ENCODE data around the gene SULT2B1.
A peak's percentile ranks its signal among the peaks of the same experiment; 100 is the strongest.
"Not testable (repeated sequence)": the region's sequence is repeated elsewhere in the genome, so short reads cannot be mapped to it uniquely, and the experiment has no call there.

SULT2B1 gene

GRCh38 chr19:48511800-48512503 is 40.0 kb upstream of the SULT2B1 start, which contains the start of gene LMTK3:
LMTK3 (minus strand) TSS chr19:48511835; CDS start chr19:48511576, 259 bp downstream.
- no peaks in the 10 kb centered on the region for H3K9me3 ChIP-seq (ENCODE audit: control insufficient read depth in 5 of 5, low read length in 5 of 5)
- H3K27ac ChIP-seq (ENCODE audit: low read depth, low read length), result no peak within 1 kb of the TSS
- no peak within 1 kb of the TSS for H3K9ac ChIP-seq (ENCODE audit: low read length in 5 of 5)
- peaks cover 0 to 16% (median 12%) of the 10 kb centered on the region in 5 donors for H3K4me1 ChIP-seq (ENCODE audit: control insufficient read depth in 5 of 5, insufficient read depth in 5 of 5, low read length in 5 of 5)
- no peak within 1 kb of the TSS for H3K4me3 ChIP-seq (ENCODE audit: low read depth in 1 of 5, low read length in 5 of 5)
- peaks cover 8 to 36% (median 25%) of the 10 kb centered on the region in 5 donors for H3K27me3 ChIP-seq (ENCODE audit: control insufficient read depth in 5 of 5, insufficient read depth in 4 of 5, low read length in 5 of 5)
- H3K36me3 ChIP-seq (ENCODE audit: control insufficient read depth in 5 of 5, insufficient read depth in 5 of 5, low read length in 5 of 5), result no peaks in the 10 kb centered on the region

GRCh38 chr19:48512504-48513288 is 39.3 kb upstream of the SULT2B1 start:
- Histone ChIP-seq H3K27me3 (ENCODE audit: control insufficient read depth in 5 of 5, insufficient read depth in 4 of 5, low read length in 5 of 5) (peaks cover 8 to 36% (median 25%) of the 10 kb centered on the region in 5 donors), H3K9me3 (ENCODE audit: control insufficient read depth in 5 of 5, low read length in 5 of 5) (no peaks in the 10 kb centered on the region), H3K4me3 (ENCODE audit: low read depth in 1 of 5, low read length in 5 of 5) (no peak overlapping the region), H3K27ac (ENCODE audit: low read depth, low read length) (no peak overlapping the region), H3K4me1 (ENCODE audit: control insufficient read depth in 5 of 5, insufficient read depth in 5 of 5, low read length in 5 of 5) (peaks cover 0 to 16% (median 12%) of the 10 kb centered on the region in 5 donors), H3K9ac (ENCODE audit: low read length in 5 of 5) (no peak overlapping the region), H3K36me3 (ENCODE audit: control insufficient read depth in 5 of 5, insufficient read depth in 5 of 5, low read length in 5 of 5) (no peaks in the 10 kb centered on the region)

- Histone ChIP-seq H3K27me3 (ENCODE audit: control insufficient read depth in 5 of 5, insufficient read depth in 4 of 5, low read length in 5 of 5) (peaks cover 8 to 36% (median 25%) of the 10 kb centered on the region in 5 donors), H3K36me3 (ENCODE audit: control insufficient read depth in 5 of 5, insufficient read depth in 5 of 5, low read length in 5 of 5) (no peaks in the 10 kb centered on the region), H3K27ac (ENCODE audit: low read depth, low read length) (no peak overlapping the region), H3K4me3 (ENCODE audit: low read depth in 1 of 5, low read length in 5 of 5) (peak overlapping the region; percentile 22 to 67 (median 58)), H3K9ac (ENCODE audit: low read length in 5 of 5) (peak overlapping the region in 2 of 5 donors; percentile 2 to 37), H3K4me1 (ENCODE audit: control insufficient read depth in 5 of 5, insufficient read depth in 5 of 5, low read length in 5 of 5) (peaks cover 0 to 16% (median 12%) of the 10 kb centered on the region in 5 donors), H3K9me3 (ENCODE audit: control insufficient read depth in 5 of 5, low read length in 5 of 5) (no peaks in the 10 kb centered on the region)
These were observed 38.5 kb upstream of the SULT2B1 start for GRCh38 chr19:48513289-48514122.

GRCh38 chr19:48514123-48514458 is 37.9 kb upstream of the SULT2B1 start:
- Histone ChIP-seq H3K4me3 (ENCODE audit: low read depth in 1 of 5, low read length in 5 of 5) (peak overlapping the region in 3 of 5 donors; percentile 22 to 67 (median 58)), H3K4me1 (ENCODE audit: control insufficient read depth in 5 of 5, insufficient read depth in 5 of 5, low read length in 5 of 5) (peaks cover 0 to 16% (median 12%) of the 10 kb centered on the region in 5 donors), H3K36me3 (ENCODE audit: control insufficient read depth in 5 of 5, insufficient read depth in 5 of 5, low read length in 5 of 5) (no peaks in the 10 kb centered on the region), H3K27ac (ENCODE audit: low read depth, low read length) (no peak overlapping the region), H3K27me3 (ENCODE audit: control insufficient read depth in 5 of 5, insufficient read depth in 4 of 5, low read length in 5 of 5) (peaks cover 8 to 36% (median 25%) of the 10 kb centered on the region in 5 donors), H3K9me3 (ENCODE audit: control insufficient read depth in 5 of 5, low read length in 5 of 5) (no peaks in the 10 kb centered on the region), H3K9ac (ENCODE audit: low read length in 5 of 5) (no peak overlapping the region)

GRCh38 chr19:48516536-48516935 is 35.4 kb upstream of the SULT2B1 start:
- H3K27me3 ChIP-seq (ENCODE audit: control insufficient read depth in 5 of 5, insufficient read depth in 4 of 5, low read length in 5 of 5), result peaks cover 8 to 24% (median 18%) of the 10 kb centered on the region in 5 donors
- H3K9ac ChIP-seq (ENCODE audit: low read length in 5 of 5), result no peak overlapping the region
- H3K9me3 ChIP-seq (ENCODE audit: control insufficient read depth in 5 of 5, low read length in 5 of 5), result no peaks in the 10 kb centered on the region
- H3K27ac ChIP-seq (ENCODE audit: low read depth, low read length), result no peak overlapping the region
- H3K4me1 ChIP-seq (ENCODE audit: control insufficient read depth in 5 of 5, insufficient read depth in 5 of 5, low read length in 5 of 5), result peaks cover 0 to 11% (median 8%) of the 10 kb centered on the region in 5 donors
- no peaks in the 10 kb centered on the region for H3K36me3 ChIP-seq (ENCODE audit: control insufficient read depth in 5 of 5, insufficient read depth in 5 of 5, low read length in 5 of 5)
- no peak overlapping the region for H3K4me3 ChIP-seq (ENCODE audit: low read depth in 1 of 5, low read length in 5 of 5)

GRCh38 chr19:48518207-48518606 is 33.8 kb upstream of the SULT2B1 start:
- no peak overlapping the region for H3K4me3 ChIP-seq (ENCODE audit: low read depth in 1 of 5, low read length in 5 of 5)
- H3K36me3 ChIP-seq (ENCODE audit: control insufficient read depth in 5 of 5, insufficient read depth in 5 of 5, low read length in 5 of 5), result no peaks in the 10 kb centered on the region
- H3K4me1 ChIP-seq (ENCODE audit: control insufficient read depth in 5 of 5, insufficient read depth in 5 of 5, low read length in 5 of 5), result peaks cover 0 to 10% (median 8%) of the 10 kb centered on the region in 5 donors
- no peak overlapping the region for H3K27ac ChIP-seq (ENCODE audit: low read depth, low read length)
- H3K27me3 ChIP-seq (ENCODE audit: control insufficient read depth in 5 of 5, insufficient read depth in 4 of 5, low read length in 5 of 5), result peaks cover 0 to 10% (median 4%) of the 10 kb centered on the region in 5 donors
- no peak overlapping the region for H3K9ac ChIP-seq (ENCODE audit: low read length in 5 of 5)
- no peaks in the 10 kb centered on the region for H3K9me3 ChIP-seq (ENCODE audit: control insufficient read depth in 5 of 5, low read length in 5 of 5)

GRCh38 chr19:48519426-48519825 is 32.5 kb upstream of the SULT2B1 start:
- not testable (repeated sequence) for H3K27ac ChIP-seq (ENCODE audit: low read depth, low read length); H3K36me3 ChIP-seq (ENCODE audit: control insufficient read depth in 5 of 5, insufficient read depth in 5 of 5, low read length in 5 of 5); H3K9ac ChIP-seq (ENCODE audit: low read length in 5 of 5); H3K9me3 ChIP-seq (ENCODE audit: control insufficient read depth in 5 of 5, low read length in 5 of 5); H3K4me1 ChIP-seq (ENCODE audit: control insufficient read depth in 5 of 5, insufficient read depth in 5 of 5, low read length in 5 of 5); H3K4me3 ChIP-seq (ENCODE audit: low read depth in 1 of 5, low read length in 5 of 5); H3K27me3 ChIP-seq (ENCODE audit: control insufficient read depth in 5 of 5, insufficient read depth in 4 of 5, low read length in 5 of 5)

GRCh38 chr19:48520134-48520533 is 31.8 kb upstream of the SULT2B1 start:
- H3K9me3 ChIP-seq (ENCODE audit: control insufficient read depth in 5 of 5, low read length in 5 of 5), result peaks cover 2 to 12% (median 8%) of the 10 kb centered on the region in 5 donors
- H3K27me3 ChIP-seq (ENCODE audit: control insufficient read depth in 5 of 5, insufficient read depth in 4 of 5, low read length in 5 of 5), result no peaks in the 10 kb centered on the region
- H3K4me3 ChIP-seq (ENCODE audit: low read depth in 1 of 5, low read length in 5 of 5), result no peak overlapping the region
- no peak overlapping the region for H3K27ac ChIP-seq (ENCODE audit: low read depth, low read length)
- no peaks in the 10 kb centered on the region for H3K4me1 ChIP-seq (ENCODE audit: control insufficient read depth in 5 of 5, insufficient read depth in 5 of 5, low read length in 5 of 5)
- no peaks in the 10 kb centered on the region for H3K36me3 ChIP-seq (ENCODE audit: control insufficient read depth in 5 of 5, insufficient read depth in 5 of 5, low read length in 5 of 5)
- no peak overlapping the region for H3K9ac ChIP-seq (ENCODE audit: low read length in 5 of 5)

- H3K4me1 ChIP-seq (ENCODE audit: control insufficient read depth in 5 of 5, insufficient read depth in 5 of 5, low read length in 5 of 5), result no peaks in the 10 kb centered on the region
- H3K36me3 ChIP-seq (ENCODE audit: control insufficient read depth in 5 of 5, insufficient read depth in 5 of 5, low read length in 5 of 5), result no peaks in the 10 kb centered on the region
- peaks cover 5 to 29% (median 17%) of the 10 kb centered on the region in 5 donors for H3K9me3 ChIP-seq (ENCODE audit: control insufficient read depth in 5 of 5, low read length in 5 of 5)
- H3K27me3 ChIP-seq (ENCODE audit: control insufficient read depth in 5 of 5, insufficient read depth in 4 of 5, low read length in 5 of 5), result no peaks in the 10 kb centered on the region
- no peak overlapping the region for H3K27ac ChIP-seq (ENCODE audit: low read depth, low read length)
- H3K4me3 ChIP-seq (ENCODE audit: low read depth in 1 of 5, low read length in 5 of 5), result no peak overlapping the region
- H3K9ac ChIP-seq (ENCODE audit: low read length in 5 of 5), result no peak overlapping the region
These were observed 27.8 kb upstream of the SULT2B1 start for GRCh38 chr19:48524221-48524620.
